H9 (cell line): Measurements from ENCODE around the gene LETMD1. TPM values are rescaled to one million over a fixed set of nuclear protein-coding genes. Genes with fewer than 3 reads are reported as not detected.
A peak's percentile ranks its signal among the peaks of the same experiment; 100 is the strongest.

Experiments used
- DNase-seq: peaks from one replicate; pipeline ENCODE4 v3.0.0-alpha.2; 2017
- H2AFZ ChIP-seq: one replicate; pipeline ENCODE4 v1.6.1; 2013; ENCODE audit warnings: mild to moderate bottlenecking, low read length, control low read depth, moderate library complexity
- H2AK5ac ChIP-seq: 2 replicates; pipeline ENCODE4 v1.6.1; 2013; ENCODE audit warnings: low read length, control low read depth, mixed read lengths; ENCODE audit not compliant: insufficient read length
- H2BK120ac ChIP-seq: one replicate; pipeline ENCODE4 v1.6.1; 2013; ENCODE audit warnings: low read depth, mild to moderate bottlenecking, low read length, control low read depth, inconsistent platforms; ENCODE audit not compliant: poor library complexity, severe bottlenecking
- H2BK12ac ChIP-seq: 2 replicates; pipeline ENCODE4 v1.6.1; 2013; ENCODE audit warnings: low read length, control low read depth, mixed read lengths, low read depth; ENCODE audit not compliant: insufficient read length
- H2BK15ac ChIP-seq: 2 replicates; pipeline ENCODE4 v1.6.1; 2013; ENCODE audit warnings: low read depth, low read length, control low read depth
- H2BK20ac ChIP-seq: one replicate; pipeline ENCODE4 v1.6.1; 2013; ENCODE audit warnings: low read depth, mild to moderate bottlenecking, low read length, control low read depth, inconsistent platforms; ENCODE audit not compliant: poor library complexity, severe bottlenecking
- H2BK5ac ChIP-seq: 2 replicates; pipeline ENCODE4 v1.6.1; 2013; ENCODE audit warnings: low read length, control low read depth, mixed read lengths; ENCODE audit not compliant: insufficient read length
- H3K14ac ChIP-seq: 2 replicates; pipeline ENCODE4 v1.6.1; 2013; ENCODE audit warnings: low read length, control low read depth; ENCODE audit not compliant: insufficient read depth
- H3K18ac ChIP-seq: 2 replicates; pipeline ENCODE4 v1.6.1; 2013; ENCODE audit warnings: low read depth, mild to moderate bottlenecking, mixed read lengths, low read length, control low read depth; ENCODE audit not compliant: insufficient read length
- H3K23ac ChIP-seq: 2 replicates; pipeline ENCODE4 v1.6.1; 2013; ENCODE audit warnings: low read length, control low read depth, mixed read lengths, low read depth; ENCODE audit not compliant: insufficient read length
- H3K23me2 ChIP-seq: 2 replicates; pipeline ENCODE4 v1.6.1; 2013; ENCODE audit warnings: low read depth, mild to moderate bottlenecking, mixed read lengths, low read length, control low read depth; ENCODE audit not compliant: insufficient read length, poor library complexity, severe bottlenecking
- H3K27ac ChIP-seq: 2 replicates; pipeline ENCODE4 v1.5.1; 2013; ENCODE audit warnings: low read length, control low read depth, mixed read lengths, low read depth; ENCODE audit not compliant: insufficient read length
- H3K27me3 ChIP-seq: 2 replicates; pipeline ENCODE4 v1.6.1; 2013; ENCODE audit warnings: low read length, control low read depth, inconsistent platforms; ENCODE audit not compliant: insufficient read depth
- H3K4ac ChIP-seq: 2 replicates; pipeline ENCODE4 v1.6.1; 2013; ENCODE audit warnings: low read depth, mild to moderate bottlenecking, control low read depth, inconsistent platforms, low read length, moderate library complexity
- H3K4me1 ChIP-seq: 2 replicates; pipeline ENCODE4 v1.6.1; 2013; ENCODE audit warnings: low read length, control low read depth, inconsistent platforms; ENCODE audit not compliant: insufficient read depth
- H3K4me2 ChIP-seq: 2 replicates; pipeline ENCODE4 v1.6.1; 2013; ENCODE audit warnings: low read length, control low read depth, mixed read lengths; ENCODE audit not compliant: insufficient read length, insufficient read depth
- H3K56ac ChIP-seq: 2 replicates; pipeline ENCODE4 v1.6.1; 2013; ENCODE audit warnings: low read depth, mild to moderate bottlenecking, mixed read lengths, low read length, control low read depth; ENCODE audit not compliant: insufficient read length
- H3K79me1 ChIP-seq: 2 replicates; pipeline ENCODE4 v1.6.1; 2013; ENCODE audit warnings: low read depth, mild to moderate bottlenecking, moderate library complexity, low read length, control low read depth, inconsistent platforms; ENCODE audit not compliant: insufficient read depth, poor library complexity, severe bottlenecking
- H3K79me2 ChIP-seq: 2 replicates; pipeline ENCODE4 v1.6.1; 2013; ENCODE audit warnings: low read length, control low read depth, inconsistent platforms; ENCODE audit not compliant: insufficient read depth
- H3K9ac ChIP-seq: 2 replicates; pipeline ENCODE4 v1.6.1; 2013; ENCODE audit warnings: low read length, control low read depth, mixed read lengths; ENCODE audit not compliant: insufficient read length; ENCODE audit errors: extremely low read depth
- H3K9me3 ChIP-seq: one replicate; pipeline ENCODE4 v1.6.1; 2013; ENCODE audit warnings: low read depth, low read length, inconsistent platforms; ENCODE audit not compliant: control insufficient read depth
- H3T11ph ChIP-seq: one replicate; pipeline ENCODE4 v1.6.1; 2013; ENCODE audit warnings: mild to moderate bottlenecking, low read length, control low read depth, inconsistent platforms
- H4K20me1 ChIP-seq: one replicate; pipeline ENCODE4 v1.6.1; 2013; ENCODE audit not compliant: control insufficient read depth, insufficient read length, insufficient read depth
- H4K5ac ChIP-seq: 2 replicates; pipeline ENCODE4 v1.6.1; 2013; ENCODE audit warnings: low read depth, mild to moderate bottlenecking, mixed read lengths, low read length, control low read depth; ENCODE audit not compliant: insufficient read length
- H4K8ac ChIP-seq: replicated peaks from 2 replicates; pipeline ENCODE4 v1.6.1; 2013; ENCODE audit warnings: low read length, control low read depth, mixed read lengths, low read depth; ENCODE audit not compliant: insufficient read length
- H4K91ac ChIP-seq: 2 replicates; pipeline ENCODE4 v1.6.1; 2013; ENCODE audit warnings: low read depth, mild to moderate bottlenecking, moderate library complexity, mixed read lengths, low read length, control low read depth; ENCODE audit not compliant: insufficient read length
- H3K27ac Mint-ChIP-seq, 3 experiments: 2 replicates in 2 of 3; 3 replicates in 1 of 3; pipeline ENCODE4 v1.8.0; 2020 to 2021; ENCODE audit warnings: mixed read lengths in 3 of 3, mild to moderate bottlenecking in 1 of 3, moderate library complexity in 1 of 3
- H3K27me3 Mint-ChIP-seq: 2 replicates; pipeline ENCODE4 v1.8.0; 2021; ENCODE audit warnings: low read depth, mild to moderate bottlenecking, moderate library complexity, mixed read lengths
- H3K36me3 Mint-ChIP-seq, 3 experiments: 2 replicates in 2 of 3; 3 replicates in 1 of 3; pipeline ENCODE4 v1.8.0; 2020 to 2021; ENCODE audit warnings: low read depth in 3 of 3, mixed read lengths in 3 of 3; ENCODE audit not compliant: insufficient read depth in 1 of 3
- H3K4me1 Mint-ChIP-seq, 2 experiments: 2 replicates each; pipeline ENCODE4 v1.8.0; 2020; ENCODE audit warnings: mixed read lengths in 2 of 2
- H3K4me3 Mint-ChIP-seq, 2 experiments: 2 replicates in 1 of 2; 3 replicates in 1 of 2; pipeline ENCODE4 v1.8.0; 2020 to 2021; ENCODE audit warnings: mild to moderate bottlenecking in 2 of 2, mixed read lengths in 2 of 2, moderate library complexity in 1 of 2
- H3K9me3 Mint-ChIP-seq, 2 experiments: 2 replicates in 1 of 2; 3 replicates in 1 of 2; pipeline ENCODE4 v1.8.0; 2020; ENCODE audit warnings: mild to moderate bottlenecking in 2 of 2, mixed read lengths in 2 of 2, moderate library complexity in 1 of 2
- WGBS: extraction: QIAGEN DNeasy Blood & Tissue Kit; methylation state at CpG from one replicate; pipeline ENCODE4 v1.1.7; 2013; ENCODE audit warnings: missing lambda C conversion rate, low lambda C conversion rate, mixed read lengths; ENCODE audit not compliant: insufficient read length; ENCODE audit errors: extremely low coverage; 5-methylcytosine and 5-hydroxymethylcytosine counted together
- total RNA-seq: library from RNA; stranded (reverse); gene quantifications from 2 replicates; pipeline ENCODE4 v1.2.1, GENCODE V29; 2021
- TF ChIP-seq, protein P1 (sequence below): fragments of 200-600 bp; sonication (generic); conservative IDR thresholded peaks from 3 replicates; pipeline ENCODE4 v1.8.0; 2021; ENCODE audit warnings: antibody characterized with exemption, mild to moderate bottlenecking

LETMD1 gene
- total RNA-seq, 1 experiment from 2014 or later: 34.9 TPM

DNA sequence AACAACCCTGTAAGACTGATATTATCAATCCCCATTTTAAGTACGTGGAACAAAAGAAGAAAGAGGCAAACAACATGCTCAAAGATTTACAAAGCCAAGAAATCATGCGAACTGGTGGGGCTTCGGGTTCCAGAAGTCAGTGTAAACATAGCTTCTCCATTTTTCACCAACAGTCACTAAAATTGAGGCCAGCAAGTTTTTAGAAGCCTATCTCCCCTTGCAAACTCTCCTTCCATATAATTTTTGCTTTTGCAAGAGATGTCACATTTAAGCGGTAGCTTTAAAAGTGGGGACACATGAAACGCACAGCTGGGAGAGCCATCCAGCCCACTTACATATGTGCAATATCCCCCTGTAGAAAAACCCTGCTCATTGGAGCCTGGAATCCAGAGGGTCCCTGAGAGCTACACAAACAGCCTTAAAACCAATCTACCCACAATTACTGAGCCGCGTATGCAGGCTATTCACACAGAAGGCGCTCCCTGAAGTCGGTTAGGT, 22.7 kb upstream of the LETMD1 start:
- no peak overlapping the region for H3K56ac ChIP-seq
- no peak for DNase-seq
- no peak overlapping the region for H2BK20ac ChIP-seq
- no peaks in the 10 kb centered on the region for H3K79me1 ChIP-seq
- H3K18ac ChIP-seq: peak overlapping the region; percentile 94
- H3K79me2 ChIP-seq: peaks cover 8% of the 10 kb centered on the region
- H3K9me3 Mint-ChIP-seq: no peaks in the 10 kb centered on the region
- WGBS: no CpG with 5 or more reads among the region's 9 CpGs
- H4K20me1 ChIP-seq: no peaks in the 10 kb centered on the region
- H3K36me3 Mint-ChIP-seq: no peaks in the 10 kb centered on the region
- H2BK15ac ChIP-seq: no peak overlapping the region
- H2BK120ac ChIP-seq: no peak overlapping the region
- peak overlapping the region; percentile 95 to 97 (median 95) for H3K27ac Mint-ChIP-seq
- no peak overlapping the region for H2BK5ac ChIP-seq
- H3T11ph ChIP-seq: no peak overlapping the region
- H3K4me3 Mint-ChIP-seq: peak overlapping the region; percentile 78 to 92
- H3K23ac ChIP-seq: no peak overlapping the region
- H3K27me3 Mint-ChIP-seq: peaks cover 4% of the 10 kb centered on the region
- peak overlapping the region; percentile 25 for H3K27ac ChIP-seq
- H3K14ac ChIP-seq: peak overlapping the region; percentile 97; the same call in 1 of the 2 replicates
- no peaks in the 10 kb centered on the region for H3K27me3 ChIP-seq
- peak overlapping the region; percentile 76 for H3K9ac ChIP-seq
- no peaks in the 10 kb centered on the region for H3K9me3 ChIP-seq
- no peak overlapping the region for H2BK12ac ChIP-seq
- no peak overlapping the region for H2AFZ ChIP-seq
- TF ChIP-seq, protein P1, sequence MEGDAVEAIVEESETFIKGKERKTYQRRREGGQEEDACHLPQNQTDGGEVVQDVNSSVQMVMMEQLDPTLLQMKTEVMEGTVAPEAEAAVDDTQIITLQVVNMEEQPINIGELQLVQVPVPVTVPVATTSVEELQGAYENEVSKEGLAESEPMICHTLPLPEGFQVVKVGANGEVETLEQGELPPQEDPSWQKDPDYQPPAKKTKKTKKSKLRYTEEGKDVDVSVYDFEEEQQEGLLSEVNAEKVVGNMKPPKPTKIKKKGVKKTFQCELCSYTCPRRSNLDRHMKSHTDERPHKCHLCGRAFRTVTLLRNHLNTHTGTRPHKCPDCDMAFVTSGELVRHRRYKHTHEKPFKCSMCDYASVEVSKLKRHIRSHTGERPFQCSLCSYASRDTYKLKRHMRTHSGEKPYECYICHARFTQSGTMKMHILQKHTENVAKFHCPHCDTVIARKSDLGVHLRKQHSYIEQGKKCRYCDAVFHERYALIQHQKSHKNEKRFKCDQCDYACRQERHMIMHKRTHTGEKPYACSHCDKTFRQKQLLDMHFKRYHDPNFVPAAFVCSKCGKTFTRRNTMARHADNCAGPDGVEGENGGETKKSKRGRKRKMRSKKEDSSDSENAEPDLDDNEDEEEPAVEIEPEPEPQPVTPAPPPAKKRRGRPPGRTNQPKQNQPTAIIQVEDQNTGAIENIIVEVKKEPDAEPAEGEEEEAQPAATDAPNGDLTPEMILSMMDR: no peak
- H2AK5ac ChIP-seq: no peak overlapping the region
- H4K8ac ChIP-seq: no peak overlapping the region
- no peak overlapping the region for H3K4ac ChIP-seq
- no peak overlapping the region for H4K91ac ChIP-seq
- H3K4me1 Mint-ChIP-seq: peaks cover 53% of the 10 kb centered on the region in 2 experiments
- H3K4me2 ChIP-seq: peak overlapping the region; percentile 92
- H3K4me1 ChIP-seq: peaks cover 3% of the 10 kb centered on the region; the same call in 1 of the 2 replicates
- H4K5ac ChIP-seq: no peak overlapping the region
- peaks cover 7% of the 10 kb centered on the region for H3K23me2 ChIP-seq
